ENCODE data around the gene DCUN1D3.

DNA sequence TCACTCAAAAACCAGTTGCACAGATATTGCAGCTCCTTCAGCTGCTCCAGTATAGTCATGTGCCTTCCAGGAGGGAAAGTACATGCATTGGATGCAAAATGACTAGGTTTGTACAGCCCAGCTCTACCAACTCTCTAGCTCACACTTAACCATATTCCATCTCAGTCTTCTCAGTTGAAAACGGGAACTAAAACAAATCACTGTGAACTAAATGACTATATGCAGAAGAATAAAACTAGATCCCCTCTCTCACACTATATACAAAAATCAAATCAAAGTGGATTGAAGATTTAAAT lies 24.9 kb downstream of the DCUN1D3 start:
- TF ChIP-seq GATA2 (IDR thresholded peaks at IDR 0.05; ENCODE audit: low read depth, low read length) (no peak), GATA3 (IDR thresholded peaks at IDR 0.05; ENCODE audit: low read depth, low read length) (no peak)

Data from SH-SY5Y (cell line).